Daoy (cell line): ENCODE measurements around the gene FOXRED1. TPM values are rescaled to one million over a fixed set of nuclear protein-coding genes. Genes with fewer than 3 reads are reported as not detected.
"Not testable (repeated sequence)": the region's sequence is repeated elsewhere in the genome, so short reads cannot be mapped to it uniquely, and the experiment has no call there.

ENCODE experiments used
- DNase-seq: peaks from one replicate; pipeline ENCODE4 v3.0.0-alpha.2; 2015; ENCODE audit warnings: low read depth
- total RNA-seq: library from RNA; depleted of rRNA; stranded (reverse); fragments of >200 nt; shearing (Covaris generic); gene quantifications from 2 replicates; pipeline ENCODE4 v1.2.3, GENCODE V29; 2014; rRNA removed

The FOXRED1 gene
- total RNA-seq = 36.4 and 38.1 TPM in 2 replicates

DNA sequence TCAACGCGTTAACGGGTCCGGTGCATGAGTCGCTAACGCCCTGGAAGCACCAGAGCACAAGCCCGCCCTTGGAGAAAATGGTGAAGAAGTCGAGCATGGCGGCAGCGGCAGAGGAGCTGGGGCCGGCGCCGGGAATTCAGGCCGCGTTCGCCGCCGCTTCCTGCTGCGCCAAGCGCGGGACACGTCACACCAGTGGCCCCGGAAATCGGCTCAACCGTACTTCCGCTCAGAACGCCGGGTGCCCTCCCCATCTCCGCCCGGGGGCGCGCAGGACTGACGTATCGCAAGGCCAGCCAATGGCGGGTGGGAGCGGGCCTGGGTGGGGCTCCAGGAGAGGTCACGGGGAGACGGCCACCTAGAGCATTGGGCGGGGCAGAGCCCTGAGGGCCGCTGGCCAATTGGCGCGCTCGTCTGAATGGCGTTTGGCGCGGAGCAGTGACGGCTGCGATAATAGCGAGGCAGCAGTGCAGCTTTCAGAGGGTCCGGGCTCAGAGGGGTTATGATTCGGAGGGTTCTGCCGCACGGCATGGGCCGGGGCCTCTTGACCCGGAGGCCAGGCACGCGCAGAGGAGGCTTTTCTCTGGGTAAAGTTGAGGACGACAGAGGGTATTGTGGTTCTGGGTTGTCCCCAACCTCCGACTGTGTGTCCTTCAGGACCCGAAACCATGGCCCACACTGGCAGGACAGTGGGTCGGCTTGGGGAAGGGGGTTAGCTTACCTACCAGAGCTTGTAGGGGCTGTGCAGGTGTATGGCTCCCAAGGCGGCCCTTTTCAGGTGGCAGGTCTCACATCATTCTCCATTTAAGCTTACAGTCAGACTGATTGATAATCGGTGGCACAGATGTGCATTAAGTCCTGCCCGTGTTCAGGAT lies at the start of gene FOXRED1, which contains the start of gene SRPRA:
TSS of gene FOXRED1 (plus strand) at position 447 of the 872 bp plus-strand sequence. CDS start at position 500, 53 bp downstream.
TSS of gene SRPRA (minus strand) at position 188 of the 872 bp plus-strand sequence. CDS start at position 97, 91 bp downstream.
- DNase-seq = peak; percentile 99

DNA sequence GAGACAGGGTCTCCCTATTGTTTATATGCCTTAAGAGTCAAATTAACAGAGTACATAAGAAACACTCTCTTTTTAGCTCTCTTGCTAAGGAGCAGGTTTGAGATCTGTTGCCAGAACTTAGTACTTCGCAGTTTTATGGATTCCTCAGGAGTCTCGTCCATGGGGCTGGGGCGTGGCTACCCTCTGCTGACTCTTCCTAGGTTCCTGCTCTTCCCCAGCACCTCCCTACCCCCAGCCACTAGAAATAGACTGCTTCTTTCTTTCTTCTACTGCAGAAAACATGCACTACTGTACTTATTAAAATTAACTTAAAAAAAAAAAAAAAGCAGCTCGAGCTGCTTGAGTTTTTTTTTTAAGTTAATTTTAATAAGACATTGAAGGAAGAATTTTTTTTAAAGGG lies 49.4 kb upstream of the FOXRED1 start:
- no peak for DNase-seq

DNA sequence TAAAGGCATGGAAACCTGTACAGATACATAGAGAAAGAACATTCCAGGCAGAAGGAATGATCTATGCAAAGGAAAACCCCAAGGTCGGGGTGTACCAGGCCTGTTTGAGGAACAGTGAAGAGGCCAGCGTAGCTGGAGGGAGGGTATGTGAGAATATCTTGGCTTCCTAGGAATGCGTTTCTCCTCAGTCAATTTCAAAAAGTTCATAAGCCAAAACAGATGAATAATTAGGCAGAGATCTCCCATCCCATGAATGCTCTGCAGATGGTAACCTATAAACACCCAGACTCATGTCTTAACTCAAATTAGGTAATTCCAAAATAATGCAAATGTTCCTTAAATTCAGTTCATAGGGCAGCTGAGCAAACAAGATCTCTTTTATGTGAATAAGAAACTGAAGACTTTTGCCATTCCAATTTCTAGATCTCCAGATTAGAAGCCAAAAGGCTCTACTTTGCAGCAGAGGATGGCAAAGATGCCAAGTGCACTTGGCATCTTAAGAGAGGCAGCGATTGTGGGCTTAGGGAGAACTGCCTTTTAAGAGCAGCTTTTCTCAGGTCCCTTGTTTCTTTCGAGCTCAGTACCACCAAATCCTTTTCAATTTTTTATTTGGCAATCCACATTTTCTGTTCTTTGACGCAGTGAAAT lies 44.2 kb upstream of the FOXRED1 start:
- DNase-seq = no peak

DNA sequence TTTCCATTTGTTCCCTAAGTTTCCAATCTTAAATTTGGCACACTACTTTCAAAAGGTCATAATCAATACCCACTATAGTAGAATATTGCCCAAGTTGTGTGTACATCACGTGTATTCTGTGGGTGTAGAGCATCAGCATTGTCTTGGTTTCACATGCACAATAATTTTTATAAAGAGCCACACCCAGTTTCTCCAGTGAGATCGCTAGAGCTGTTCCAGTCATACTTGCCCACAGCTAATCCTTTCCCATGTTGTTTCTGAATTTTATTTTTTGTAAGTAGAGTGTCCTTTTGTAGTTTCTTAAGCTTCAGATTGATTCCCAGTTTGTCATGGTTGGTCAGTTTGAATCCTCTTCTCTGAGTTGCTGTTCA lies 43.7 kb upstream of the FOXRED1 start:
- no peak for DNase-seq

DNA sequence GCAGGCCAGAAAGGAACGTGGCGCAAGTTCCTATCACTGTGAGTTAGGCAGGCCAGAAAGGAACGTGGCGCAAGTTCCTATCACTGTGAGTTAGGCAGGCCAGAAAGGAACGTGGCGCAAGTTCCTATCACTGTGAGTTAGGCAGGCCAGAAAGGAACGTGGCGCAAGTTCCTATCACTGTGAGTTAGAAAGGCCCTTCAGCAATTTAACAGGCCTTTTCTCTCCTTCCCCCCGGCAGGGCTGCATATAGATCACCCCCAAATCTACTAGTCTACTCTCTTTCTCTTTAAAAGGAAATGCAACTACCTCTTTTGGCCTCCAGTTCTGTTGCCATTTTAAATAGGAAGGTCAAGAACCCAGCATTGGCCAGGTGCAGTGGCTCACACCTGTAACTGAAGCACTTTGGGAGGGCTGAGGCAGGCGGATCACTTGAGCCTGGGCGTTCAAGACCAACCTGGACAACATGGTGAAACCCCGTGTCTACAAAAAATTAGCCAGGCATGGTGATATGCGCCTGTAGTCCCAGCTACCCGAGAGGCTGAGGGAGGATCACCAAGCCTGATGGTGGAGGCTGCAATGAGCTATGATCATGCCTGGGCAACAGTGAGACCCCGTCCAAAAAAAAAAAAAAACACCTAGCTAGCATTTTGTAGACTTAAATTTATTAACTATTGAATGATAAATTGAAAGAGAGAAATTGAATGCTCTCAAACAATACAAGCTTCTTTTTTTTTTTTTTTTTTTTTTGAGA lies 42.4 kb upstream of the FOXRED1 start:
- DNase-seq = no peak

DNA sequence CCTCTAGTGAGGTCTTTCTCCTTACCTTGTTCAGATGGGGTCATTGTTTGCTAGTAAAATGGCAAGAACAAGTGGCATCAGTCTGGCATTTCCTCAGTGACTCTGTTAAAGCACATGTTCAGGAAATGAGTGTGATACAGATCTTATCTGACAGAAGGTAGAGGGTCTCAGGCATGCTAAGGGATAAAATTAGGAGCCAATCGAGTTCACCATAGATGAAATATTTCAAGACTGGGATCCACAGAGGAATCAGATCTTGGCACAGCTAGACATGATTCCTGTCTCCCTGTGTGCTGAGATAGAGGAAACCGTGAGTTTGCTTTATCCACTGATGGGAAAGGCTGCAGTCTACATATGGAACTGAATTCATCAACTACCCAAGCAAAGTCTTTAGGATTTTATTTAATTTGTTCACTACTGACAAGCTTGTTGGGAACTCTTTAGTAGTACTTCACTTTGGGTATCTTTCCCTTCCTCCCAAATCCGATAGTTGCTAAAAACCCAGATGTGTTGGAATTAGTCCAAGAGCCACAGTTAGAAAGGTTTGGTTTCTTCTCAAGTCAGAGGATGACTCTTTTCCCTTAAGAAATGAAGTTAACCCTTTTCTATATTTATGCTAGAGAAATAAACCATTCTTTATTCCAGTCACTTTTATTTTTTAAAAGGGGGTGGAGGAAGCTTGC lies 39.0 kb upstream of the FOXRED1 start:
- no peak for DNase-seq

DNA sequence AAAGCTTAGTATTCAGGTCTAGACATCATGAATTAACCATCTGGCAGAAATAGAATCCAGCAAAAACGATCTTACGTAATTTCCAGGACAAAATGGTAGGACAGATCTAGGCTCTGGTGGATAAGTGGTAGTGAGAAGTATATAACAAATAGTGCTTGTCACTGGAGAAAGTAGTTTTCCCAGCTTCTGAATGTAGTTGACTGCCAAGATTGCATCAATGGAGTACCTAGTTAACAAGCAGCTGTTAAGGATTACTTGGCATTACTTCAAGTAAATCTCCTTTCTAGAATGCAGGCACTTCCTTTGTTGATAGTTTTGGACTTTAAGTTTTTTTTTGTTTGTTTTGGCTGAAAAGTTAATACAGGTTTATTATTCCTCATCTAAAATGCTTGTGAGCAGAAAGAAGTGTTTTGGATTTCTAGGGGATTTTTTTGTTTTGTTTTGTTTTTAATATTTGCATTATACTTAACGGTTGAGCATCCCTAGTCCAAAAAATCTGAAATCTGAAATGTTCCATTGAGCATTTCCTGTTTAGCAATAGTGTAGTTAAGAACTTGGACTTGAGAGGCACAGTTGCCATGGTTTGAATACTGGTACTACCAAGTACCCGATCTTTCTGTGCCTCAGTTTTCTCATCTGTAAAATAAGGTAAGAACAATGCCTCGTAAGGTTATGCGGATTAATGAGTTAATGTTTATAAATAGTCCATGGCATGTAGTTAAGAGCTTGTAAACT lies 37.1 kb upstream of the FOXRED1 start:
- no peak for DNase-seq

DNA sequence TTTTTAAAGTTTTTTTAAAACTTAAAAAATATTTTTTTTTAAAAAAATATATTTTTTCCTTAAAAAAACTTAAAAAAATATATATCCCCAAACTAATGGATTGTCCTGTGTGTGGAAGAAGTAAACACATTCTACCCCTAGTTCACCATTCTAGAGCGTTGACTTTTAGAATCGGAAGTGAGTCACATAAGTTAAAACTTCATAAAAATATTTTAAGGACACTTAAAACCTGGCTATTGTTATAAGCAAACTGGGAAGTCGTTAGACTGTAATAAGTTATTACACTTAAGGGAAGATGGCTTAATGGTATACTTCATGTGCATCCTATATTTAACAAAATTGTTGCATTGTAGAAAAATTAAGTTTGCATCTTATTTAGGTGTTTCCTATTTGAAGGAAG lies 36.3 kb upstream of the FOXRED1 start:
- no peak for DNase-seq

DNA sequence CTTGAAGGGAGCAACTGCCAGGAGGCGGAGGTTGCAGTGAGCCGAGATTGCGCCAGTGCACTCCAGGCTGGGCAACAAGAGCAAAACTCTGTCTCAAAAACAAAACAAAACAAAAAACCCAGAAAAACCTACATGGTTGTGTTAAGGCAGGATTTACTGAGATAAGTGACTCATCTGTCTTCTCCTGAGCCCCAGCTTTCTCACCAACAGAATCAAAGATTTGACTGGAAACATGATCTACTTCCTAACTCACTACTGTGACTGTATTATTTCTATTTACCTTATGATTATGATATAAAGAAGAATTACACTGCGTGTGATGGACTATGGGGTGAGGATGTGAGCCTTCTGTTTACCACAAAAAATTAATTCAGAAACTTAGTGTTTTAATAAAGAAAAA lies 35.6 kb upstream of the FOXRED1 start:
- no peak for DNase-seq

DNA sequence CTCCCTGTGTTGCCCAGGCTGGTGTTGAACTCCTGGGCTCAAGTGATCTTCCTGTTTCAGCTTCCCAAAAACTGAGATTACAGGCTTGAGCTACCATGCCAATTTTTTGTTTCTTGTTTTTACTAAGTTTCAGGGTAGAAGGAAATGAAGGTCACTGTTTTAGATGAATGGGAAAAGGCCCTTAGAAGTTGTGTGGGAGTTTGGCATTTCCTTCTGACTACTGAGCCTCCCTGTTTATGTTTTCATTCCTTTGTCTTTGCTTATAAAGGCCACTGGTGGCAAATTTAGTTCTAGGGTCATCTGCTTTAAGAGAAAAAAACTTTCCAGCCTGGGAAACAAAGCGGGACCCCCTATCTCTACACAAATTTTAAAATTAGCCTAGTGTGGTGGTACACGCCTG lies 22.3 kb upstream of the FOXRED1 start:
- no peak for DNase-seq

DNA sequence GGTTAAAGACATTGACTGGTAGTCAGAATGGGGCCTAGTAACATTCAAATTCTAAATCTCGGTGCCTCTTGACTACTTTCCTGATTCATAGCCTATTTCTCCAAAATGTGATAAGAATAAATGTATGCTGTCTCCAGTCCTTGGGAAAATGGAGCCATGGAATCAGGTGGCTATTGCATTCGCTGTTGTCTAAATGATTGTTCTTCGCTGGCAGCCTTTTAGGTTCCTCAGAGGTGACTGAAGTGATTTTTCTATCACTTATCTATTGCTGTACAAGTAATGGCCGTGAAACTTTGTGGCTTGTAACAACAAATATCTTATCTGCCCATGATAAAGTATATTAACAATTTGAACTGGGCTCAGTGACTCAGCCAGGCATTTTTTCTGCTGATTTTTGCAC lies 15.7 kb upstream of the FOXRED1 start:
- no peak for DNase-seq

DNA sequence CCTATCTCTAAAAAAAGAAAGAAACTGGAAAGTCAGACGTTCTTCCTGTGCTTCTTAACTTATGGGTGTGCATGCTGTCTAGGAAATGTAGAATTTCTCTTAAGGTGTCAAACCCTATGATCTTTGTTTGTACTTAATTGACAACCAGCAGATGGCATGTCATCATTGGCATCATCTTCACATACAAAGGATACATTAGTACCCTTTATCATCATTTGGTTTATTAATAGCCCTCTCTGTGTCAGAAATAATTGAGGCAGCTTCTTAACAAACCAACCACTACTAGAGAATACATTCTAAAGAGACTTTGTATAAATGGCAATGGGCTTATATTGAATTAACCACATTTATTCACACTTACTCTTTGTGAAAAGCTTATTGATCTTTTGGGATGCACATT lies 14.1 kb upstream of the FOXRED1 start:
- DNase-seq = no peak

DNA sequence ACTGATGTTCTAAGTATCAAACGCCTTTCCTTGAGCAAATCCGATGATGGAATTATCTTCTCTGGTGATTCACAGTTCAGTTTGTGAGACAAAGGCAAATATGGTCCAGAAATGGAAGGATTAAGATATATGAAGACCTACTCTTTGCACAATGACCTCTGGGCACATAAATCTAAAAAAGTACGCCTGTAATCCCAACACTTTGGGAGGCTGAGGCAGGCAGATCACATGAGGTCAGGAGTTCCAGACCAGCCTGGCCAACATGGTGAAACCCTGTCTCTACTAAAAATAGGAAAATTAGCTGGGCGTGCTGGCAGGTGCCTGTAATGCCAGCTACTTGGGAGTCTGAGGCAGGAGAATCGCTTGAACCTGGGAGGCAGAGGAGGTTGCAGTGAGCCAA lies 13.4 kb upstream of the FOXRED1 start:
- not testable (repeated sequence) for DNase-seq

DNA sequence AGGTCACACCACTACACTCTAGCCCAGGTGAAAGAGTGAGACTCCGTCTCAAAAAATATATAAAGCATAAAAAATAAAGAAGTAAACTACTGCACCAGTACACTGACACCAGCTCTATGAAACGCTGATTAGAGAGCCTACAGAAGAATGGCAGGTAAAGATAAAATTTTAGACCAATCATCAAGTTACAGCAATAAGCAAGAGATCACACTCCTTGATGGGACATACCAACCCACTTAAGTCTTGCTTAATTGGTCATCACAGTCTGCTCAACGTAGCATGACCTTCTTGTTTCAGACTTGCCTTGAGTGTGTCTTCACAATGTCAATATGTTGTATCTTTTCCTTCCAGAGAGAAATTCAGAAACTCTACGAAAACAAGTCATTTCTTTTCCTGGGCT lies 12.7 kb upstream of the FOXRED1 start:
- no peak for DNase-seq

DNA sequence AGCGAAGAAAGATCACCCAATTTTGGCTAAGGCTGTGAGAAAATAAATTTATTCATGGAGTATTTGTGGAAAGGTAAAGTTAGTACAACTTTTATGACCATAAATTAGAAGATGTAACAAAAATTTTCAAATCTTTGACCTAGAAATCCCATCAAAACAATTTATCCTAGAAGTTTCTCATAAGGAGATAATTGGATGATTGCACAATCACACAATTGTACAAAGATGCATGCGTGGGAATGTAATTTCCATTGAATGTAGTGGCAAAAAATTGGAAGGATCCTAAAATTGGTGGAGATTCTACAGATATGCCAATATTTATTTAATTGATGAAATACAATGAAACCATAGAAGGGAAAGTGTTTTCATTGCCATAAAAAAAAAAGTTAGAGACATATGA lies 11.8 kb upstream of the FOXRED1 start:
- no peak for DNase-seq

DNA sequence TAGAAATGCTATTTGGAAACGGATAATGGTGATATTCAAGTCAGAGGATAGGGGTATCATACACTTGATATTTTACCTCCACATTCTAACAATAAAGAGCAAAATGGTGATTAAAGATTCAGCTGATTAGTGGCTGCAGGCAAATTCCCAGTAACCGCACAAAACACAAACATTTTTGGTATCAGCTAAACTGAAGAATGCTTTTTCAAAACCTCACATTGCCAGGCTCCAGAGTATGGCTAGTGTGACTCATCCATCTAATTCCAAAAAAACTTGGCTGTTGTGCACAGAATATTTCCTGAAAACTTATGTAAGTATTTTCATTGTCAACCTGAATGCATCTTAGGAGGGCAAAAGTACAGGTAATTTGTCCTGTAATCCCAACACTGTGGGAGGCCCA lies 11.2 kb upstream of the FOXRED1 start:
- peak; percentile 17 for DNase-seq

DNA sequence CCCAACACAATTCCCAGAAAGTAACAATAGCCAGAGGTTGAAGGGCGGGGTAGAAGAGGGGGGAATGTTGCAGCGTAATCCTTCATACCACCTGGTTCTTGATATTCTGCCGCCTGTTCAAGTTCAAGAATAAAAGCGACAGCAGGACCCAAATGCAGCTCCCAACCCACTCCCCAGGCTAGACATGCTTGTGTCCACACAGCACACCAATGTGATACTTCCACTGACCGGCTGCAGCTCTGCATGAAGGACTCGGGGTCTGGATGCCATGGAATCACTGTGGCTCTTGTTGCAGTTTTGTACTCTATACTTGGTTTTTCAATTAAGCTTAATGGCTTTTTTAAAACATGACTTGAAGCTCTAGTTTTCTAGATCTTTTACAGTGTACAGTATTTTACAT lies 6.7 kb upstream of the FOXRED1 start:
- DNase-seq = no peak

DNA sequence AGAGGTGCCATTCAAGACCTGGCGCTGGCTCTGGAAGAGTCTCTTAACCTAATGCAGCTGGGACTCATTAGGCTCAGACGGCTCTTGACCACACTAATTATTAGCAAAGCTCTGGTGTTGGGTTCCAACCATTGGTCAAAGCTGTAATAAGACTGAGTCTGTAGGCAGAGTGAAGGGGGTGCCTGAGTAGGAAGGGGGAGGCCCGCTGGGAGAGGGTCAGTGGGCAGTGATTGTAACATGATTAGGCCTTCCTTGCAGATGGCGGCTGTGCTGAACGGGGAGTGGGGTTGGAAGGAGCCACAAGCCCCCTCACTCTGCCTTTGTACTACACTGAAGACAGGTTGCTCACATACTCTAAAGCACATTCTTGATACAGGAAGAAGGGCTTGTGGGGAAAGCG lies 5.5 kb upstream of the FOXRED1 start:
- DNase-seq = no peak

DNA sequence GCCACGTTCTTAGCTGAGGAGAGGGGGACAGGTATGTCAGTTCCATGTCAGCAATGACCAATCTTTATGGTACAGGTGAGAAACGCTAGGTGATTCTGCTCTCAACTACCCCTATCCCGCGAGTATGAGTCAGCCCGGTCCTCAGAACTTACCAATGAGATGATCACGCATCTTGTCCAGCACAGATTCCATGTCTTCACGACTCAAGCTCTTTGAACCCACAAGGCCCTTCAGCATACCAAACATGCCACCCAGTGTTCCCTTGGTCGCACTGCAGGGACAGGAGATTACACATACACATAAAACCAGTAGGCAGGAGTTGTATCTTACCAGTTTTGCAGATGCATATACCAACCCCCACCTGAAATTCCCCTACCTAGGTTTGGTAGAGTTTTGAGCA lies 3.1 kb upstream of the FOXRED1 start:
- DNase-seq = no peak

DNA sequence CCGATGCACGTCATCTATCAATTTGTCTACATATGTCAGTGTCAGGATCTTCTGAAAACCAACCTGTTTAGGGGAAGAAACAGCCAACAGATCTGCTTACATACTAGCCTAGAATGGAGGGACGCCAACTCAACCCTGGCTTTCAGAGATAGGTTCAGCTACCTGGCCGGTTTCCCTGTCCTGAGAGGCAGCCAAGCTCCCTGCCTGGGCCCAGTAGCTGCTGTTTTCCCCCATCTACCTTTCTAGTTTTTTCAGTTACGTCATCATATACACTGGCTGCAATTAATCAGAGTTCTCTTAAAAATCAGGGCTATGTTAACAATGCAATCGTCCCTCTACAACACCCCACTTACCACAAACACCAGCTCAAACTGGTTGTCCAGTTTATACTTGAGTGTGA lies 1.3 kb upstream of the FOXRED1 start:
- DNase-seq = no peak

DNA sequence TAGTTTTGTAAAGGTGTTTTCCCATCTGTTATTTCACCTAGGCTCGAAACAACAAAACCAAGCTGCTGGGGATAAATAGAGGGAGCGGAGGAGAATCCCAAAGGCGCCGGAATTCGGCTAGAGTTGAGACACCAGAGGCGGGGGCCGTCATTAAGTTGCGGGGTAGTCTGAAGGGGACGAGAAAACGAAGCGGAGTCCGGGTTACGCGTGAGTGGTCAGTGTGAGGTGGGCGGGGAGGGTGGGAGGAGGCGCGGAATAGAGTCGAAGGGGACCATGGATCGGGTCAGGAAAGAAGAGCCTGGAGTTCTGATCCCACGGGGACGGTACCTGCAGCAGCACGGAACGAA lies 620 bp upstream of the FOXRED1 start:
- DNase-seq = no peak
